Endothelial cell (in vitro differentiated cells): ENCODE measurements around the gene SUPT3H. TPM values are rescaled to one million over a fixed set of nuclear protein-coding genes. Genes with fewer than 3 reads are reported as not detected.

ENCODE experiments used
- DNase-seq: peaks from one replicate; pipeline ENCODE4 v3.0.0; 2021; ENCODE audit warnings: low spot score
- H3K27ac Mint-ChIP-seq: one replicate; pipeline ENCODE4 v1.8.0; 2021; ENCODE audit warnings: mixed read lengths, inconsistent platforms; ENCODE audit not compliant: unreplicated experiment
- H3K27me3 Mint-ChIP-seq: one replicate; pipeline ENCODE4 v1.8.0; 2021; ENCODE audit warnings: mild to moderate bottlenecking, moderate library complexity, mixed read lengths, inconsistent platforms; ENCODE audit not compliant: unreplicated experiment
- H3K36me3 Mint-ChIP-seq: one replicate; pipeline ENCODE4 v1.8.0; 2021; ENCODE audit warnings: mild to moderate bottlenecking, low read depth, mixed read lengths, inconsistent platforms; ENCODE audit not compliant: unreplicated experiment
- H3K4me1 Mint-ChIP-seq: one replicate; pipeline ENCODE4 v1.8.0; 2021; ENCODE audit warnings: mild to moderate bottlenecking, mixed read lengths, inconsistent platforms; ENCODE audit not compliant: unreplicated experiment
- H3K4me3 Mint-ChIP-seq: one replicate; pipeline ENCODE4 v1.8.0; 2021; ENCODE audit warnings: mild to moderate bottlenecking, mixed read lengths, inconsistent platforms; ENCODE audit not compliant: unreplicated experiment
- H3K9me3 Mint-ChIP-seq: one replicate; pipeline ENCODE4 v1.8.0; 2021; ENCODE audit warnings: mixed read lengths, inconsistent platforms; ENCODE audit not compliant: unreplicated experiment
- CTCF ChIP-seq: fragments of 200-600 bp; sonication (generic); IDR thresholded peaks from one replicate; pipeline ENCODE4 v1.5.0; 2021; ENCODE audit warnings: antibody characterized with exemption; ENCODE audit not compliant: unreplicated experiment
- total RNA-seq: library from RNA; stranded (reverse); fragmentation: NEBNext Ultra II Directional; extraction: Animal tissue kit (Norgen Biotek cat#: 25700); gene quantifications from one replicate; pipeline ENCODE4 v1.2.1, GENCODE V29; 2021; ENCODE audit not compliant: unreplicated experiment

SUPT3H gene
- total RNA-seq, 1 donor from 2014 or later = 28.5 TPM

DNA sequence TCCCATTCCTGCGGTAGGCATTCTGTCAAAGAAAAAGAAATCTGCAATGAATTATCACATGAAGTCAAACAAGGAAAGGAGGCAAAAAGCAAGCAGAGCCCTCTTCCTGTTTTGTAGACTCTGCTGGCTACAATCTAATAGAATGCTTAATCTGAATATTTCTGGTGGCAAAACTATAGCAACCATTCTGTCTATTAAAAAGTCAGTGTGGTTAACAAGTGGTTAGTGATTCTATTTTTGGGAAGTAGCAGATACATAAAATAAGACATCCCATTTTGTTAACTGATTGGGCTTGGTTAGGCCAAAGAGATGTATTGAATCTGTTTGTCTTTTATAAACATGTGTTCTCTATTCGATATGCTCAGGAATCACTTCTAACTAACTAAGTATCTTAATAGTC is 547.9 kb downstream of the SUPT3H start:
- Mint-ChIP-seq H3K27ac (no peak overlapping the region), H3K4me3 (no peak overlapping the region), H3K9me3 (no peaks in the 10 kb centered on the region), H3K36me3 (no peaks in the 10 kb centered on the region), H3K27me3 (no peaks in the 10 kb centered on the region), H3K4me1 (peaks cover 18% of the 10 kb centered on the region)
- no peak for DNase-seq
- TF ChIP-seq CTCF = no peak

GRCh38 chr6:44828780-44829179 is 549.0 kb downstream of the SUPT3H start:
- peak overlapping the region; percentile 16 for H3K27ac Mint-ChIP-seq
- TF ChIP-seq CTCF = no peak
- H3K4me1 Mint-ChIP-seq = peaks cover 18% of the 10 kb centered on the region
- H3K36me3 Mint-ChIP-seq = no peaks in the 10 kb centered on the region
- no peak overlapping the region for H3K4me3 Mint-ChIP-seq
- H3K9me3 Mint-ChIP-seq = no peaks in the 10 kb centered on the region
- DNase-seq = no peak
- no peaks in the 10 kb centered on the region for H3K27me3 Mint-ChIP-seq

DNA sequence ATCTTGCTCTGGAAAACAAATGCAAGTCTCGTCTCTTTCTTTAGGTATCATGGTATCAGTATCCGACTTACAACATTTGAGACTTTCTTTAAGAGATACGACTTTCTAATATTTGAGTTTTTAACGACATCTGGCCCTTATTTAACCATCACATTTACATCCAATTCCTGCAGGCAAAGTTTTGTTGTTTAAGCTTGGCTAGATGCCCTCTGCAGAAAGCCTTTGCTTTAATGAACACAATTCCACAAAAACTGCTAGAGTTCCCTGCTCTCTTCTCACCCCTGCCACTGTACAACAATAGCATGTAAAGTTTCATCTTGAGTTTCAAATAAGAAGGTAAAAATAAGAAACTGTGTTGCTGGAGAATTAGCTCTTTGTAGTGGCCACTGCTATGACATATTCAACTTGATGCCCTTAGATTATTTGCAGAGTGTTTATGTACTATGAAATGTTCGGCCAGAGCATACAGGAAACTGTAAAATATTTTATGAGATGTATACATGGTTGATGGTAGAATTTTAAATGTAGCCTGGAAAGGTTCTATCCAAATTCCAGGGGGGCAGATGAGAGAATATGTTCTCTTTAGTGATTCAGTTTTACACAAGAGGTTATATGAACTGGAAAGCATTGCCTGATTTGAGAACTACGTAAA is 551.6 kb downstream of the SUPT3H start:
- H3K4me3 Mint-ChIP-seq = no peak overlapping the region
- no peak for TF ChIP-seq CTCF
- peaks cover 16% of the 10 kb centered on the region for H3K4me1 Mint-ChIP-seq
- H3K27me3 Mint-ChIP-seq = no peaks in the 10 kb centered on the region
- DNase-seq = no peak
- H3K27ac Mint-ChIP-seq = no peak overlapping the region
- no peaks in the 10 kb centered on the region for H3K9me3 Mint-ChIP-seq
- no peaks in the 10 kb centered on the region for H3K36me3 Mint-ChIP-seq

GRCh38 chr6:44825273-44825672 is 552.5 kb downstream of the SUPT3H start:
- Mint-ChIP-seq H3K36me3 (no peaks in the 10 kb centered on the region), H3K9me3 (no peaks in the 10 kb centered on the region), H3K4me1 (peaks cover 16% of the 10 kb centered on the region), H3K27me3 (no peaks in the 10 kb centered on the region), H3K4me3 (no peak overlapping the region), H3K27ac (no peak overlapping the region)
- no peak for DNase-seq
- no peak for TF ChIP-seq CTCF

- DNase-seq = no peak
- no peaks in the 10 kb centered on the region for H3K9me3 Mint-ChIP-seq
- H3K4me1 Mint-ChIP-seq = peaks cover 12% of the 10 kb centered on the region
- H3K4me3 Mint-ChIP-seq = no peak overlapping the region
- no peaks in the 10 kb centered on the region for H3K27me3 Mint-ChIP-seq
- no peaks in the 10 kb centered on the region for H3K36me3 Mint-ChIP-seq
- TF ChIP-seq CTCF = no peak
- no peak overlapping the region for H3K27ac Mint-ChIP-seq
These were observed 553.2 kb downstream of the SUPT3H start for GRCh38 chr6:44824567-44824966.
